CD14-positive monocyte (primary cell): ENCODE results near the gene KIF13A. TPM values are rescaled to one million over a fixed set of nuclear protein-coding genes. Genes with fewer than 3 reads are reported as not detected.

Source experiments
- DNase-seq, 3 donors: peaks; one replicate each; pipeline ENCODE4 v3.0.0-alpha.2; 2011 to 2022
- H2AFZ ChIP-seq: 2 replicates; pipeline ENCODE4 v1.6.0; 2012; ENCODE audit warnings: mild to moderate bottlenecking, low read depth, low read length, inconsistent platforms; ENCODE audit not compliant: insufficient read depth, poor library complexity, severe bottlenecking
- H3K27ac ChIP-seq, 2 donors: 1 replicate in 1 of 2; 2 replicates in 1 of 2; pipeline ENCODE4 v1.5.1; 2012 to 2013; ENCODE audit warnings: low read length in 2 of 2, control low read depth in 1 of 2, inconsistent platforms in 1 of 2, low read depth in 1 of 2, mild to moderate bottlenecking in 1 of 2
- H3K27me3 ChIP-seq, 2 donors: one replicate each; pipeline versions ENCODE4 v1.6.0 to v1.6.1; 2011 to 2013; ENCODE audit warnings: low read length in 2 of 2; ENCODE audit not compliant: control insufficient read depth in 2 of 2, insufficient read depth in 2 of 2
- H3K36me3 ChIP-seq, 2 donors: replicated peaks in 1 of 2; 1 replicate in 1 of 2; 2 replicates in 1 of 2; pipeline versions ENCODE4 v1.5.1 to v1.6.1; 2012 to 2013; ENCODE audit warnings: low read length in 2 of 2, control low read depth in 1 of 2, inconsistent platforms in 1 of 2, mild to moderate bottlenecking in 1 of 2; ENCODE audit not compliant: insufficient read depth in 2 of 2, control insufficient read depth in 1 of 2
- H3K4me1 ChIP-seq, 2 donors: 1 replicate in 1 of 2; 2 replicates in 1 of 2; pipeline versions ENCODE4 v1.5.1 to v1.6.1; 2012 to 2013; ENCODE audit warnings: low read length in 2 of 2, control low read depth in 1 of 2, inconsistent platforms in 1 of 2, mild to moderate bottlenecking in 1 of 2, moderate library complexity in 1 of 2; ENCODE audit not compliant: insufficient read depth in 2 of 2, control insufficient read depth in 1 of 2
- H3K4me2 ChIP-seq: replicated peaks from 2 replicates; pipeline ENCODE3; 2012; ENCODE audit warnings: low read length, moderate library complexity, mild to moderate bottlenecking; ENCODE audit not compliant: poor library complexity, severe bottlenecking; ENCODE audit errors: extremely low read depth
- H3K4me3 ChIP-seq, 3 experiments: fragments of 200-600 bp in 1 of 3; sonication (generic) in 1 of 3; replicated peaks in 1 of 3; 1 replicate in 2 of 3; 2 replicates in 1 of 3; pipeline ENCODE4 v1.5.1; 2011 to 2013; ENCODE audit warnings: low read length in 3 of 3, mild to moderate bottlenecking in 3 of 3, control low read depth in 2 of 3, low read depth in 2 of 3, inconsistent platforms in 1 of 3, moderate library complexity in 1 of 3
- H3K79me2 ChIP-seq: 2 replicates; pipeline ENCODE4 v1.6.0; 2012; ENCODE audit warnings: mild to moderate bottlenecking, control low read depth, inconsistent platforms, low read length, moderate library complexity; ENCODE audit not compliant: insufficient read depth
- H3K9ac ChIP-seq: 2 replicates; pipeline ENCODE4 v1.6.0; 2017; ENCODE audit warnings: low read length, mild to moderate bottlenecking; ENCODE audit not compliant: insufficient read depth, poor library complexity, severe bottlenecking
- H3K9me3 ChIP-seq, 2 donors: replicated peaks in 1 of 2; 1 replicate in 1 of 2; 2 replicates in 1 of 2; pipeline versions ENCODE4 v1.5.1 to v1.6.1; 2012 to 2013; ENCODE audit warnings: low read length in 2 of 2, control low read depth in 1 of 2; ENCODE audit not compliant: control insufficient read depth in 1 of 2, insufficient read depth in 1 of 2
- H4K20me1 ChIP-seq: 2 replicates; pipeline ENCODE4 v1.6.0; 2012; ENCODE audit warnings: mild to moderate bottlenecking, low read length, control low read depth, moderate library complexity; ENCODE audit not compliant: insufficient read depth
- H3K27ac Mint-ChIP-seq, 7 donors: one replicate each; pipeline ENCODE4 v1.8.0; 2020; ENCODE audit warnings: mild to moderate bottlenecking in 7 of 7, mixed read lengths in 7 of 7, moderate library complexity in 6 of 7, inconsistent platforms in 2 of 7
- H3K27me3 Mint-ChIP-seq, 3 donors: one replicate each; pipeline ENCODE4 v1.8.0; 2021 to 2022; ENCODE audit warnings: low read depth in 3 of 3, mild to moderate bottlenecking in 3 of 3, mixed read lengths in 3 of 3, moderate library complexity in 3 of 3, inconsistent platforms in 1 of 3
- H3K36me3 Mint-ChIP-seq, 2 donors: one replicate each; pipeline ENCODE4 v1.8.0; 2020; ENCODE audit warnings: mixed read lengths in 2 of 2, inconsistent platforms in 1 of 2, mild to moderate bottlenecking in 1 of 2
- H3K4me1 Mint-ChIP-seq: one replicate; pipeline ENCODE4 v1.8.0; 2020; ENCODE audit warnings: mild to moderate bottlenecking, mixed read lengths
- H3K4me3 Mint-ChIP-seq, 2 donors: one replicate each; pipeline ENCODE4 v1.8.0; 2020; ENCODE audit warnings: mild to moderate bottlenecking in 2 of 2, mixed read lengths in 2 of 2, moderate library complexity in 1 of 2
- H3K9me3 Mint-ChIP-seq, 7 donors: one replicate each; pipeline ENCODE4 v1.8.0; 2020 to 2022; ENCODE audit warnings: mixed read lengths in 7 of 7, mild to moderate bottlenecking in 6 of 7, moderate library complexity in 6 of 7, inconsistent platforms in 2 of 7
- WGBS: methylation state at CpG from one replicate; pipeline ENCODE4 v1.1.5; 2013; ENCODE audit warnings: missing lambda C conversion rate; ENCODE audit not compliant: insufficient coverage; 5-methylcytosine and 5-hydroxymethylcytosine counted together
- intact Hi-C, 2 donors: fragments of 100-400 bp; cut with micrococcal nuclease; formaldehyde crosslinking; loops; one replicate each; pipeline versions ENCODE4 v1.15.0 to v1.15.1; 2023
- polyA plus RNA-seq, 3 donors: library from polyadenylated mRNA; depleted of rRNA in 1 of 3; unstranded in 2 of 3; stranded (reverse) in 1 of 3; fragments of 300-500 nt in 2 of 3; fragments of >200 nt in 1 of 3; fragmentation: Illumina TruSeq in 2 of 3; gene quantifications; 1 replicate in 2 of 3; 2 replicates in 1 of 3; pipeline ENCODE4 v1.2.3, GENCODE V29; 2012 to 2021
- TF ChIP-seq, protein P1 (sequence below): fragments of 200-600 bp; IDR thresholded peaks from one replicate; pipeline ENCODE4 v1.8.0; 2022; ENCODE audit warnings: antibody characterized with exemption, mild to moderate bottlenecking

KIF13A gene
- polyA plus RNA-seq, 3 donors, result 2.9 to 28.4 (median 6.0) TPM

DNA sequence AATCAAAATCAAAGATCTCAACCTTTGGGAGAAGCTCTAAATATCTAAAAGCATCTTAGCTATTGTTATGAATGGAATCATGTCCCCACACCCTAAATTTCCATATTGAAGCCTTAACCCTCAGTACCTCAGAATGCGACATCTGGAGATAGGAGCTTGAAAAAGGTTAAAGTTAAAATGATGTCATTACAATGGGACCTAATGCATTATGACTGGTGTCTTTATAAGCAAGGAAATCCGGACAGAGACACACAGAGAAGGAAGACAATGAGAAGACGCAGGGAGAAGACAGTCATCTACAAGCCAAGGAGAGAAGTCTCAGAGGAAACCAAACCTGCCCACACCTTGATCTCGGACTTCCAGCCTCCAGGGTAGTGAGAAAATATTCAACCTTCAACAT is 46.1 kb downstream of the KIF13A start:
- H3K4me2 ChIP-seq, result no peak overlapping the region
- Mint-ChIP-seq H3K4me3 (no peak overlapping the region), H3K27me3 (peaks cover 0 to 2% (median 2%) of the 10 kb centered on the region in 3 donors), H3K4me1 (peaks cover 17% of the 10 kb centered on the region), H3K9me3 (peaks cover 0 to 4% (median 0%) of the 10 kb centered on the region in 7 donors), H3K36me3 (peaks cover 7 to 9% of the 10 kb centered on the region in 2 donors), H3K27ac (no peak overlapping the region)
- no peaks in the 10 kb centered on the region for H3K36me3 ChIP-seq
- TF ChIP-seq, protein P1, sequence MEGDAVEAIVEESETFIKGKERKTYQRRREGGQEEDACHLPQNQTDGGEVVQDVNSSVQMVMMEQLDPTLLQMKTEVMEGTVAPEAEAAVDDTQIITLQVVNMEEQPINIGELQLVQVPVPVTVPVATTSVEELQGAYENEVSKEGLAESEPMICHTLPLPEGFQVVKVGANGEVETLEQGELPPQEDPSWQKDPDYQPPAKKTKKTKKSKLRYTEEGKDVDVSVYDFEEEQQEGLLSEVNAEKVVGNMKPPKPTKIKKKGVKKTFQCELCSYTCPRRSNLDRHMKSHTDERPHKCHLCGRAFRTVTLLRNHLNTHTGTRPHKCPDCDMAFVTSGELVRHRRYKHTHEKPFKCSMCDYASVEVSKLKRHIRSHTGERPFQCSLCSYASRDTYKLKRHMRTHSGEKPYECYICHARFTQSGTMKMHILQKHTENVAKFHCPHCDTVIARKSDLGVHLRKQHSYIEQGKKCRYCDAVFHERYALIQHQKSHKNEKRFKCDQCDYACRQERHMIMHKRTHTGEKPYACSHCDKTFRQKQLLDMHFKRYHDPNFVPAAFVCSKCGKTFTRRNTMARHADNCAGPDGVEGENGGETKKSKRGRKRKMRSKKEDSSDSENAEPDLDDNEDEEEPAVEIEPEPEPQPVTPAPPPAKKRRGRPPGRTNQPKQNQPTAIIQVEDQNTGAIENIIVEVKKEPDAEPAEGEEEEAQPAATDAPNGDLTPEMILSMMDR, result no peak
- no peak overlapping the region for H3K9ac ChIP-seq
- 100% methylated on average over 1 of the region's 4 CpGs for WGBS
- DNase-seq, result no peak
- H3K4me1 ChIP-seq, result peaks cover under 1 to 2% of the 10 kb centered on the region in 2 donors
- H3K9me3 ChIP-seq, result no peaks in the 10 kb centered on the region
- H3K4me3 ChIP-seq, result no peak overlapping the region
- H3K79me2 ChIP-seq, result peaks cover 91% of the 10 kb centered on the region
- no peaks in the 10 kb centered on the region for H3K27me3 ChIP-seq
- H2AFZ ChIP-seq, result no peak overlapping the region
- intact Hi-C loops, result no loop called here
- peak overlapping the region in 1 of 2 donors; percentile 32 for H3K27ac ChIP-seq
- peaks cover 37% of the 10 kb centered on the region for H4K20me1 ChIP-seq

DNA sequence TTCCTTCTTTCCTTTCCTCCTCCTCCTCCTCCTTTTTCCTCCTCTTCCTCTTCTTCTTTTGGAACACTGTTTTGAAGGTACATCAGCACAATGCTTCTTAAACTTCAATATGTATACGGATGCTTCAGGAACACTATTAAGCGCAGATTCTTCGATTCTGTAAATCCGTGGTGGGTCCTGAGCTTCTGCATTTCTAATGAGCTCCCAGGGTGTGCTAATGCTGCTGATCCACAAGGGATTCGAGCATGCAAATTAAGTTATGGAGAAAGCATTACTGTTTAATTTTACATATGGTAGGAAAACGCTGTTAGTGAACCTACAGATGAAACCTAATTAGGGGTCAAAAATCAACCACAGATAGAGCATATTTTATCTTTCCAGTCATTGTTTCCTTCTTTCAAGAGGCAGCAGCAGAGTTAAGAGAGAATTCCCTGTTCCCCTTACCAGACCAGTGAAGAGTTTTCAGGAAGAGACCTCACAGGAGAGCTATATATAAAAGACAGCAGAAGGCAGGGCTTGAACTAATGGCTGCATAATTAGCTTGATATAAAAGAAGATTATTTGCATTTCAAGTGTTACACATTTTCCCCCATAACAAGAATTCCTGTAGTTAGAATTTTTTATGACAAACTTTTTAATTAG is 47.2 kb downstream of the KIF13A start:
- H3K36me3 Mint-ChIP-seq, result peaks cover 7 to 9% of the 10 kb centered on the region in 2 donors
- intact Hi-C loops, result no loop called here
- no peak overlapping the region for H3K27ac ChIP-seq
- peaks cover 27% of the 10 kb centered on the region for H3K4me1 Mint-ChIP-seq
- H3K9me3 Mint-ChIP-seq, result peaks cover 0 to 4% (median 0%) of the 10 kb centered on the region in 7 donors
- no peaks in the 10 kb centered on the region for H3K27me3 ChIP-seq
- TF ChIP-seq, protein P1, result no peak
- no peak overlapping the region for H3K9ac ChIP-seq
- peaks cover 29% of the 10 kb centered on the region for H4K20me1 ChIP-seq
- H3K9me3 ChIP-seq, result no peaks in the 10 kb centered on the region
- H3K27me3 Mint-ChIP-seq, result peaks cover 0 to 2% (median 2%) of the 10 kb centered on the region in 3 donors
- no peaks in the 10 kb centered on the region for H3K36me3 ChIP-seq
- H3K27ac Mint-ChIP-seq, result peak overlapping the region in 2 of 7 donors; percentile 11 to 85
- no peak overlapping the region for H2AFZ ChIP-seq
- 80% methylated on average over 2 of the region's 6 CpGs for WGBS
- DNase-seq, result no peak
- H3K4me3 ChIP-seq, result no peak overlapping the region
- H3K4me1 ChIP-seq, result peaks cover 9 to 12% of the 10 kb centered on the region in 2 donors
- H3K4me2 ChIP-seq, result no peak overlapping the region
- H3K4me3 Mint-ChIP-seq, result no peak overlapping the region
- H3K79me2 ChIP-seq, result peaks cover 91% of the 10 kb centered on the region
